Heart left ventricle (tissue), 13 donors: ENCODE data around the gene PRICKLE2.

ENCODE experiments used
- POLR2A ChIP-seq, 2 donors: fragments of 450-650 bp; IDR thresholded peaks; one replicate each; pipeline ENCODE4 v1.6.1; 2017; ENCODE audit warnings: antibody characterized with exemption in 2 of 2, mild to moderate bottlenecking in 2 of 2, moderate library complexity in 2 of 2
- TF ChIP-seq, protein P1 (sequence below), 12 donors: fragments of 200-600 bp; sonication (generic) in 4 of 12; IDR thresholded peaks; one replicate each; pipeline versions ENCODE4 v1.5.0 to v1.8.0; 2018 to 2022; ENCODE audit warnings: antibody characterized with exemption in 12 of 12, mild to moderate bottlenecking in 5 of 12
- donor health status: ischemic (EF 13 %, LVEDD 7.1; RV severe dilation, severe dysfunction).
- donor health status: DM: no; HTN: yes; CAD: no.
- donor health status: DM: no; HTN: no; CAD: no.
- donor health status: ischemic (EF 25% LVEDD 6.9; RV normal size, moderate dysfunction).
- donor health status: ischemic (EF 25% LVEDD 5.7; RV mildly dilated, moderate dysfunction).
- donor health status: ischemic (EF 35%, LVEDD 5.7; RV mildly dilated, moderate dysfunction).
- donor health status: nonischemic (EF 11% LVEDD 7.7; RV severe dilation, severe dysfunction).
- donor health status: DM: yes; HTN: yes; CAD: no.
- donor health status: PGD.
- donor health status: ischemic (EF 29% LVEDD 5.4; RV normal size, mild dysfunction).
- donor health status: nonischemic (EF 23%, LVEDD 6.1; RV moderate dilation, normal function).

DNA sequence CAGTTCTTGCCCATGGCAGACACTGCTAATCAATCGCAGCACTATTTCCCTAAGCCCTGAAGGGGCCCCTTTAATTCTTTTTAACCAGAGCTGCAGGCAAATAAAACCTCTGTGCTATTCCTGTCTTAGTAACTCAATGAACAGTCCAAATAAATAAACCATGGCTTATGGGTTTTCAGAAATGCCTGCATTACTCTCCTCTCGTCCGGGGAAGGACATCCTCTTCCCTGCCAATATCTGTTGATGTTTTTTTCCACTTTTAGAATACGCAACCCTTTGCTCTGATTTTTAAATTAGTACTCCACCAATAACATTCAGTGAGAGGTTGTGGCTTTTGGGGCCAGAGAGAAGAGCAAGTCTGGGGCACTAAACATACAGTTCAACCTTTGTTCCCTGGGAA lies 35.2 kb upstream of the PRICKLE2 start:
- no peak for TF ChIP-seq POLR2A (IDR thresholded peaks at IDR 0.05)
- TF ChIP-seq, protein P1, sequence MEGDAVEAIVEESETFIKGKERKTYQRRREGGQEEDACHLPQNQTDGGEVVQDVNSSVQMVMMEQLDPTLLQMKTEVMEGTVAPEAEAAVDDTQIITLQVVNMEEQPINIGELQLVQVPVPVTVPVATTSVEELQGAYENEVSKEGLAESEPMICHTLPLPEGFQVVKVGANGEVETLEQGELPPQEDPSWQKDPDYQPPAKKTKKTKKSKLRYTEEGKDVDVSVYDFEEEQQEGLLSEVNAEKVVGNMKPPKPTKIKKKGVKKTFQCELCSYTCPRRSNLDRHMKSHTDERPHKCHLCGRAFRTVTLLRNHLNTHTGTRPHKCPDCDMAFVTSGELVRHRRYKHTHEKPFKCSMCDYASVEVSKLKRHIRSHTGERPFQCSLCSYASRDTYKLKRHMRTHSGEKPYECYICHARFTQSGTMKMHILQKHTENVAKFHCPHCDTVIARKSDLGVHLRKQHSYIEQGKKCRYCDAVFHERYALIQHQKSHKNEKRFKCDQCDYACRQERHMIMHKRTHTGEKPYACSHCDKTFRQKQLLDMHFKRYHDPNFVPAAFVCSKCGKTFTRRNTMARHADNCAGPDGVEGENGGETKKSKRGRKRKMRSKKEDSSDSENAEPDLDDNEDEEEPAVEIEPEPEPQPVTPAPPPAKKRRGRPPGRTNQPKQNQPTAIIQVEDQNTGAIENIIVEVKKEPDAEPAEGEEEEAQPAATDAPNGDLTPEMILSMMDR (IDR thresholded peaks at IDR 0.05), result no peak
